ENCODE data around the gene SRSF5.
"Not testable (repeated sequence)": the region's sequence is repeated elsewhere in the genome, so short reads cannot be mapped to it uniquely, and the experiment has no call there.

SRSF5 gene

DNA sequence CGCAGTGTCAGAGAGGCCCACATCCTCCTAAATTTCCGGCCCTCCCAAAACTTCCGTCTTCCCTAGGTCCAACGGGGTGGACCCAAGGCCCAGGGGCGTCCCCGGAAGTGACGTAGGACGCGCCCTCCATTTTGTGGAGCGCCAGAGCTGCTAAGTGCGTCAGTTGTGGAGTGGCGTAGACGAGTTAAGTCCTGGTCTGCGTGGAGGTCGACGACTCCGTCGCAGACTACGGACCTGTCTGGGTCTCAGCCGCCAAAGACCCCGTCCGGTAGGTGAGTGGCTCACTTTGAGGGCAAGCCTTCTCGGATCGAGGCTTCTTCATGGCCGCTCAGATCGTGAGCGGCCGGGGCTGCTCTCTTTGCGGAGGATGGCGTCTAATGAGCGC lies at the start of gene SRSF5:
Gene SRSF5 (plus strand): TSS at position 159 of the 385 bp plus-strand sequence. CDS start 1,015 bp downstream, outside the sequence.
- Mint-ChIP-seq H3K27me3 (ENCODE audit: low read depth, poor library complexity) (peaks cover 3% of the 10 kb centered on the region), H3K36me3 (ENCODE audit: low read depth) (peaks cover 54% of the 10 kb centered on the region), H3K4me1 (peaks cover 51% of the 10 kb centered on the region), H3K27ac (peak within 1 kb of the TSS; percentile 100), H3K4me3 (peak within 1 kb of the TSS; percentile 97), H3K9me3 (peaks cover 17% of the 10 kb centered on the region)
- DNase-seq, result peak; percentile 93
- TF ChIP-seq, protein P1, sequence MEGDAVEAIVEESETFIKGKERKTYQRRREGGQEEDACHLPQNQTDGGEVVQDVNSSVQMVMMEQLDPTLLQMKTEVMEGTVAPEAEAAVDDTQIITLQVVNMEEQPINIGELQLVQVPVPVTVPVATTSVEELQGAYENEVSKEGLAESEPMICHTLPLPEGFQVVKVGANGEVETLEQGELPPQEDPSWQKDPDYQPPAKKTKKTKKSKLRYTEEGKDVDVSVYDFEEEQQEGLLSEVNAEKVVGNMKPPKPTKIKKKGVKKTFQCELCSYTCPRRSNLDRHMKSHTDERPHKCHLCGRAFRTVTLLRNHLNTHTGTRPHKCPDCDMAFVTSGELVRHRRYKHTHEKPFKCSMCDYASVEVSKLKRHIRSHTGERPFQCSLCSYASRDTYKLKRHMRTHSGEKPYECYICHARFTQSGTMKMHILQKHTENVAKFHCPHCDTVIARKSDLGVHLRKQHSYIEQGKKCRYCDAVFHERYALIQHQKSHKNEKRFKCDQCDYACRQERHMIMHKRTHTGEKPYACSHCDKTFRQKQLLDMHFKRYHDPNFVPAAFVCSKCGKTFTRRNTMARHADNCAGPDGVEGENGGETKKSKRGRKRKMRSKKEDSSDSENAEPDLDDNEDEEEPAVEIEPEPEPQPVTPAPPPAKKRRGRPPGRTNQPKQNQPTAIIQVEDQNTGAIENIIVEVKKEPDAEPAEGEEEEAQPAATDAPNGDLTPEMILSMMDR (IDR thresholded peaks at IDR 0.05), result no peak

DNA sequence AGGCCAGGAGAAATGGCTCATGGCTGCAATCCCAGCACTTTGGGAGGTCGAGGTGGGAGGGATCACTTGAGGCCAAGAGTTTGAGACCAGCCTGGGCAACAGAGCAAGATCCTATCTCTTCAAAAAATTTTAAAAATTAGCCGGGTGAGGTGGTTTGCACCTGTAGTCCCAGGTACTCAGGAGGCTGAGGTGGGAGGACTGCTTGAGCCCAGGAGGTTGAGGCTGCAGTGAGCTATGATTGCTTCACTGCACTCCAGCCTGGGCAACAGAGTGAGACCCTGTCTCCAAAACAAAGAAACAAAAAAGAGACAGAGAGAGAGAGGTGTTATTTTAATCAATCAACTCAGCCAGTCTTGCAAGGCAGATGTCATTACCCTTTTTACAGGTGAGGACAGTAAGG lies 48.3 kb upstream of the SRSF5 start:
- not testable (repeated sequence) for H3K27me3 Mint-ChIP-seq (ENCODE audit: low read depth, poor library complexity); H3K4me3 Mint-ChIP-seq; DNase-seq; H3K27ac Mint-ChIP-seq; H3K36me3 Mint-ChIP-seq (ENCODE audit: low read depth); H3K9me3 Mint-ChIP-seq
- H3K4me1 Mint-ChIP-seq, result peaks cover 45% of the 10 kb centered on the region

DNA sequence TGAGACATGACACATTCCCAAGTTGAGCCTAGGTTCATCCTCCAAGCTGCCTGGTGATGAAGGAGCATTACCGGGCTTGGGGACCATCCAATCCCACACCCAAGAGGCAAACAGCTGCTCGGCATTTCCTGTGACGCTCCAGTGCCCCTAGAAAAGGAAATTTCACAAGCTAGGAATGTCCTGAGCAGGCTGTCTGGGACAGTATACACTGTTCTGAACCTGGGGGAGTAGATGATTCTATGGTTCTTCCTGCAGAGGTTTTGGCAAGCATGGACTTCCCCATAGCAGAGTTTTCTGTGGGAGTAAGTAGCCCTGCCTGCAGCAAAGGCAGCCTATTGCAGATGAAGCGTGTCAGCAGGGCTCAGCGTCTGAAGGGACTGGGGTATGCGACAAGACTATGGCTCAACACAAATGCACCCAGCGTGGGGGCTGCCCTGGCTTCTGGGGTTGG lies 47.4 kb upstream of the SRSF5 start:
- Mint-ChIP-seq H3K27ac (no peak overlapping the region), H3K4me1 (peaks cover 36% of the 10 kb centered on the region)

DNA sequence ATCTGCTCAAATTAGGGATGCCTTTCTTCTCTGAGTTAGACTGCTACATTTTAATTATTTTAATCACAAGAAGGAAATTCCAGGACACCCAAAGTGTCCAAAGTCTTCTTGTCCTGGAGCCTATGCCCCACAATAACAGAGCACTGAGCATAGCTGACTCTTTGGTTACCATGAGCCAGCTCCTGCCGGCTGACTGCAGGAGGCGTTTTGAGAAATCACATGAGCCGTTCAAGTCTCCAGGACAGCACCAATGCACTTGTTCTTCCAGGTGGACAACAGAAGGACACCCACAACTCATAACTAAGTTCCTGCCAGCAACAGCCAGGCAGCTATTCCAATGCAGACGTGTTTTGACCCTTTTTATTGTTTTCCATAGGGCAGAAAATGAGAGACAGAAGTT lies 46.0 kb upstream of the SRSF5 start:
- Mint-ChIP-seq H3K27ac (no peak overlapping the region), H3K4me3 (no peak overlapping the region), H3K36me3 (ENCODE audit: low read depth) (no peaks in the 10 kb centered on the region), H3K9me3 (no peaks in the 10 kb centered on the region), H3K27me3 (ENCODE audit: low read depth, poor library complexity) (peaks cover 22% of the 10 kb centered on the region), H3K4me1 (peaks cover 28% of the 10 kb centered on the region)
- TF ChIP-seq, protein P1 (IDR thresholded peaks at IDR 0.05), result no peak
- no peak for DNase-seq

More for the DNA sequence above, 47.4 kb upstream of the SRSF5 start:
- peak; percentile 19 for DNase-seq
- Mint-ChIP-seq H3K27me3 (ENCODE audit: low read depth, poor library complexity) (peaks cover 9% of the 10 kb centered on the region), H3K36me3 (ENCODE audit: low read depth) (peaks cover 4% of the 10 kb centered on the region), H3K9me3 (no peaks in the 10 kb centered on the region), H3K4me3 (peak overlapping the region; percentile 25)
- TF ChIP-seq, protein P1 (IDR thresholded peaks at IDR 0.05), result no peak

DNA sequence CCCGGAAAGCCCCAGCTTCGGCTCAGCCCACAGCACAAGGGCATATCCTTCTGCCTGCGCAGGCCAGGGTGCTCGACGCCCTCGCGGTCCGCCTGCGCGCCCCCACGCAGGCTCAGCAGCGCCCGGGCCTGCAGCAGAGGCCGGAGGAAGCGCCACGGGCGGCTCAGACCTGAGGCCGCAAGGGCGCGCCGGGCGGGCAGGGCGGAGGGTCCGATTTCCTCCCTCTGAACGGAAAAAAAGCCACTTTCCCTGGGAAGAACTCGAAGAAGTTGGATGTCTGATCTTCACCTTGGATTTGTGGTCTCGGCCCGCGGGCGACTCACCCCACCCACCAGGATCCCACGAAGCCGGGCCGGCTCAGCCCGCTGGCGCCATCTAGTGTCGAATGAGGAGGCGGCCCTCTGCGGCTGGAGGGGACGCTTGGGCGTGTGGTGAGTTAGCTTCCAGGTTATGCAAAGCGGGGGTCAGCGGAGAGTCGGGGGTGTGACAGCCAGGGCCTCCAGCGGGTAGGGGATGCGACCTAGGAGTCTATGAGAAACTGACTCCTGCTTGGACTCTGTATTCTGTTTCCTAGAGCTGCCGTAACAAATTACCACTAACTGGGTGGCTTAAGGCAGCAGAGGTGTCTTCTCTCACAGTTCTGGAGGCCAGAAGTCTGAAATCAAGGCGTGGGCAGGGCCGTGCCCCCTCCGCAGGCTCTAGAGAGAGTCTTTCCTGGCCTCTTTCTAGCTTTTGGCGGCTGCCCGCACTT lies 40.0 kb upstream of the SRSF5 start:
- Mint-ChIP-seq H3K9me3 (no peaks in the 10 kb centered on the region), H3K27ac (no peak overlapping the region), H3K27me3 (ENCODE audit: low read depth, poor library complexity) (peaks cover 45% of the 10 kb centered on the region), H3K36me3 (ENCODE audit: low read depth) (no peaks in the 10 kb centered on the region), H3K4me1 (peaks cover 13% of the 10 kb centered on the region), H3K4me3 (peak overlapping the region; percentile 44)
- TF ChIP-seq, protein P1 (IDR thresholded peaks at IDR 0.05), result peak; percentile 96
- peak; percentile 91 for DNase-seq

DNA sequence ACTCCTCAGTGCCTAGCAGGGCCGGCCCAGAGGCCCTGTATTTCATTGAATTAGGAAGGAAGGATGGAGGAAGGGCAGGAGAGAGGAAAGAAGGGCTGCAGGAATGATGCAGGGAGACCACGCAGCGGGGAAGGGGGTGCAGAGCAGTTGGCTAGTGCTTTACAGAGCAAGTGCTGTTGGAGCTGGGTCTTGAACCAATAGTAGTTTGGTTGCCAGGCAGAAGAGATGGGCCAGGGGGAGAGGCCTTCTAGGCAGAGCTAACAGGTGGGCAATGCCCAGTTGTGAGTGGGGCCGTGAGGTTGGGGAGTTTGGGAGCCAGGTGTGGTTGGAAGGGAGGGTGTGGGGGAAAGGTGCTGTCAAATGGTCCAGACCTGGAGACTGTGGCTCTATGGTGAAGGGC lies 39.1 kb upstream of the SRSF5 start:
- Mint-ChIP-seq H3K27me3 (ENCODE audit: low read depth, poor library complexity) (peaks cover 41% of the 10 kb centered on the region), H3K4me1 (peaks cover 13% of the 10 kb centered on the region), H3K9me3 (no peaks in the 10 kb centered on the region), H3K36me3 (ENCODE audit: low read depth) (no peaks in the 10 kb centered on the region), H3K27ac (no peak overlapping the region), H3K4me3 (no peak overlapping the region)
- TF ChIP-seq, protein P1 (IDR thresholded peaks at IDR 0.05), result no peak
- no peak for DNase-seq

DNA sequence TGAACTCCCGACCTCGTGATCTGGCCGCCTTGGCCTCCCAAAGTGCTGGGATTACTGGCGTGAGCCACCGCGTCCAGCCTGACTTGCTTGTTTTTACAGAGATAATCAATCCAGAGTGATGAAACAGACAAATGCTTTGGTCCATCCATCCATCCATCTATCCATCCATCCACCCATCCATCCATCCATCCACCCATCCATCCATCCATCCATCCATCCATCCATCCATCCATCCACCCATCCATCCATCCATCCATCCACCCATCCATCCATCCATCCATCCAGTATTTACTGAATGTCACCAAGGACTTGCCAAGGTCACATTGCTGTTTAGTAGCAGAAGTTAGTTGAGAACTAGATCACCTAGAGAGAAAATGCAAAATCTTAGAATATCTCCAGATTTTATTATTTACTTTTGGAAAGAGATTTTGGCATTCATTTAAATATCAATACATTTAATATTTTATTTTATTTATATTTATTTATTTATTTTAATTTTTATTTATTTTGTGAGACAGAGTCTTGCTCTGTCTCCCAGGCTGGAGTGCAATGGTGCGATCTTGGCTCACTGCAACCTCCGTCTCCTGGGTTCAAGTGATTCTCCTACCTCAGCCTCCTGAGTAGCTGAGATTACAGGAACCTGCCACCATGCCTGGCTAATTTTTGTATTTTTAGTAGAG lies 34.9 kb upstream of the SRSF5 start:
- H3K4me3 Mint-ChIP-seq; DNase-seq; H3K4me1 Mint-ChIP-seq; H3K36me3 Mint-ChIP-seq (ENCODE audit: low read depth); H3K9me3 Mint-ChIP-seq; H3K27ac Mint-ChIP-seq: not testable (repeated sequence)
- peaks cover 26% of the 10 kb centered on the region for H3K27me3 Mint-ChIP-seq (ENCODE audit: low read depth, poor library complexity)

DNA sequence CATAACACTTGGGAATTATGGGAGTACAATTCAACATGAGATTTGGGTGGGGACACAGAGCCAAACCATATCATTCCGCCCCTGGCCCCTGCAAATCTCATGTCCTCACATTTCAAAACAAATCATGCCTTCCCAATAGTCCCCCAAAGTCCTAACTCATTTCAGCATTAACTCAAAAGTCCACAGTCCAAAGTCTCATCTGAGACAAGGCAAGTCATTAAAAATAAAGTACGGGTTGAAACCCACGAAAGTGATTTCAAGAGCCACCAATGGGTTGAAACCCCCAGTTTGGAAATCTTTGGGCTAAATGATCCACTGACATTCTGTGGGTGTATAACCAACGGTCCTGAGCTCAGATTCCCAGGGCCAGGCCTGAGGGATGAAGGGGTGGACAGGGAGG lies 30.5 kb upstream of the SRSF5 start:
- Mint-ChIP-seq H3K27me3 (ENCODE audit: low read depth, poor library complexity) (peaks cover 13% of the 10 kb centered on the region), H3K9me3 (peaks cover 24% of the 10 kb centered on the region)
- DNase-seq; H3K4me1 Mint-ChIP-seq; H3K4me3 Mint-ChIP-seq; H3K36me3 Mint-ChIP-seq (ENCODE audit: low read depth); H3K27ac Mint-ChIP-seq: not testable (repeated sequence)
